GM12801 (cell line): Measurements from ENCODE around the gene PNPLA5.

Source experiments
- TF ChIP-seq, protein P1 (sequence below): IDR thresholded peaks from one replicate; pipeline ENCODE4 v1.5.1; 2011; ENCODE audit warnings: control low read depth; ENCODE audit not compliant: insufficient read length; ENCODE audit errors: extremely low read depth

PNPLA5 gene

DNA sequence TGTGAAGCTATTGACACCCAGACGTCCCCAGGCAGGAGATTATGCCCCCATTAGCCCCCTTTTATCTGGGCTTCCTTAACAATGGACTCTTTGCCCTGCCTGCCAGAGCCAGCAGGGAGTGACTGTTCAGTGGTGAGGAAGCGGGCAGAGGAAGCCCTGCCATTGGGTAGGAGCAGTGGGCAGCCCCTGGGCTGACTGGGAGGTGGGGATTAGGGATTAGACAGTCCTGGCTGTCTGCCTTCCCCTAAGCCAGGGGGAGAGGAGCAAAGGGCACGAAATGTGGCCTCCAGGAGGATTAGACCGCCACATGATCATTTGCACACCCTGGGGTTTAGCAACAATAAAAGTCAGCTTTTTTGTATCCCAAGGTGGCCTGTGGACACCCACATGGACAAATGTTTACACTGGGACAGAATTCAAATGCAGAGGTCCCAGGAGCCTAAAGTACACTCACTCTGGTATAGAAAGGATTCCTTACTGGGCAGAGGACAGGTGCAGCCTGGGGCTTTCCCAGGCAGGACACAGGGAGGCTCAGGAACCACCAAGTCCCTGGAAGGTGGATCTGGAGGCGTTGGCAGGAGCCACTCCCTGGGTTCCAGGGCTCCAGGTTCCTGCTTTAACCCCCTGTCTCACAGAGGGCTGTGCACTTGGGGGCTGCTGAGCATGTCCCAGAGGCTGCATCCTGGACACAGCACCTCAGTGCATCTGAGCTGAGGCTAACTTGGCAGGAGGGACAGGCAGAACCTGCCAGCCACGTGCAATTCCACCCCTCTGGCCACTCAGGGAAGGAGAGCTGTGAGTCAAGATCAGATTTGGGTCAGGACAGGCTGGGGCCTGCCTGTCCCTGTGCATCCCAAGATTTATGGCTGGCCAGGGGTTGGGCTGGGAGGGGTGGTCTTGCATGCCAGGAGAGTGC, 33.9 kb upstream of the PNPLA5 start:
- TF ChIP-seq, protein P1, sequence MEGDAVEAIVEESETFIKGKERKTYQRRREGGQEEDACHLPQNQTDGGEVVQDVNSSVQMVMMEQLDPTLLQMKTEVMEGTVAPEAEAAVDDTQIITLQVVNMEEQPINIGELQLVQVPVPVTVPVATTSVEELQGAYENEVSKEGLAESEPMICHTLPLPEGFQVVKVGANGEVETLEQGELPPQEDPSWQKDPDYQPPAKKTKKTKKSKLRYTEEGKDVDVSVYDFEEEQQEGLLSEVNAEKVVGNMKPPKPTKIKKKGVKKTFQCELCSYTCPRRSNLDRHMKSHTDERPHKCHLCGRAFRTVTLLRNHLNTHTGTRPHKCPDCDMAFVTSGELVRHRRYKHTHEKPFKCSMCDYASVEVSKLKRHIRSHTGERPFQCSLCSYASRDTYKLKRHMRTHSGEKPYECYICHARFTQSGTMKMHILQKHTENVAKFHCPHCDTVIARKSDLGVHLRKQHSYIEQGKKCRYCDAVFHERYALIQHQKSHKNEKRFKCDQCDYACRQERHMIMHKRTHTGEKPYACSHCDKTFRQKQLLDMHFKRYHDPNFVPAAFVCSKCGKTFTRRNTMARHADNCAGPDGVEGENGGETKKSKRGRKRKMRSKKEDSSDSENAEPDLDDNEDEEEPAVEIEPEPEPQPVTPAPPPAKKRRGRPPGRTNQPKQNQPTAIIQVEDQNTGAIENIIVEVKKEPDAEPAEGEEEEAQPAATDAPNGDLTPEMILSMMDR: no peak

DNA sequence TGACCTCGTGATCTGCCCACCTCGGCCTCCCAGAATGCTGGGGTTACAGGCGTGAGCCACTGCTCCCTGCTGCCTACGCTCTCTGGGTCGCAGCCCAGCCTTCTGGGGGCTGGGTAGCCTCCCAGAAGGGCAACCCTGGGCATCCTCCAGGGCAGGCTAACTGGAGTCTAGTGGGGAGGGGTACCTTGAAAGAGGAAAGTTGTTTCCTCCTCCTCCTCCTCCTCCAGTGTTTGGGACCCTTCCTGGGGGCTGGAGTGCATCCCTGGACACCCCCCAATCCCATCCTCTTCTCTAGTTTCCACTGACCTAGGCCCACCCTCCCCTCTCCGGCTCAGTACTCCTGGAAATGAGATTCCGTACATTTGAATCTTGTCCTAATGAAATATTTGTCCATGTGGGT, 33.1 kb upstream of the PNPLA5 start:
- TF ChIP-seq, protein P1: no peak

DNA sequence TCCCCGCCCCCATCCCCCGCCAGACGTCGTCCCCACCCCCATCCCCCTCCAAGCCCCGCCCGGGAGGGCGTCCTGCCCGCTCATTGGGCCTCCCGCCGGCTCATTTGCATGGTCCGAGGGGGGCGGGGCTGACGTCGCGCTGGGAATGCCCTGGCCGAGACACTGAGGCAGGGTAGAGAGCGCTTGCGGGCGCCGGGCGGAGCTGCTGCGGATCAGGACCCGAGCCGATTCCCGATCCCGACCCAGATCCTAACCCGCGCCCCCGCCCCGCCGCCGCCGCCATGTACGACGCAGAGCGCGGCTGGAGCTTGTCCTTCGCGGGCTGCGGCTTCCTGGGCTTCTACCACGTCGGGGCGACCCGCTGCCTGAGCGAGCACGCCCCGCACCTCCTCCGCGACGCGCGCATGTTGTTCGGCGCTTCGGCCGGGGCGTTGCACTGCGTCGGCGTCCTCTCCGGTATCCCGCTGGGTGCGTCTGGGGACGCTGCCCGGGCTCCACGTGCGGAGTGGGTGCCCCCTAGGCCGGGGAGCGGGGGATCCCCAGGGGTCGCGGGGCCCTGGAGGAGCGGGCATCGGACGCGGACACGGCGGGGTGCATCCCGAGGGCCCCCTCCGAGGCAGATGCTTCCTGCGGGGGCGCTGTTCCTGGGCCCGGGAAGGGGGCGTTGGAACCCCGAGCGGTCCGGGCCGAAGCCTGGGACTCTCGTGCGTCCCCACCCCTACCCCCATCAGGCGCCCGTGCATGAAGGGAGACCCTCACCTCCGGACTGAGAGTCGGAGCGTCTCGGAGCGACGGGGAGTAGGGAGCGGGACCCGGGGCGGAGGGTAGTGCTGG, 32.0 kb upstream of the PNPLA5 start, which contains the start of gene PNPLA3:
TSS of gene PNPLA3 (plus strand) at position 175 of the 834 bp plus-strand sequence. CDS start at position 282, 107 bp downstream.
- TF ChIP-seq, protein P1: no peak

DNA sequence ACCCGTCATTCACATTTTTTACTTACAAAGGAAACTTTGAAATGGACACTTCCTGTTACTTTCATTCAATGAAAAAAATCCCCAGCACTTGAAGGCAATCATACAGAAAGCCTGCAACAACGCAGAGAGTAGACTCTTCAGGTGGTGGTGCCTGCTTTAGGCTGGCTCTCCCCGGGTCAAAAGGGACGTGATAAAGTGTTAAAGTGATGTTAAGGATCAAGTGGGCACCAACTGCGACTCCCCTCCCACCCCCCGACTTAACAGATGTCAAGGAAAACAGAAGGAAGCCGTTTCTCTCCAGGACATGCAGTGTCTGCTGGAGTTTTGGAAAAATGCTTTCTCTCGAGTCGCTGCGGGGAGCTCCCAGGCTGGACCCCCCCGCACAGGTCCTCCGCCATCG, 31.4 kb upstream of the PNPLA5 start:
- TF ChIP-seq, protein P1: no peak

DNA sequence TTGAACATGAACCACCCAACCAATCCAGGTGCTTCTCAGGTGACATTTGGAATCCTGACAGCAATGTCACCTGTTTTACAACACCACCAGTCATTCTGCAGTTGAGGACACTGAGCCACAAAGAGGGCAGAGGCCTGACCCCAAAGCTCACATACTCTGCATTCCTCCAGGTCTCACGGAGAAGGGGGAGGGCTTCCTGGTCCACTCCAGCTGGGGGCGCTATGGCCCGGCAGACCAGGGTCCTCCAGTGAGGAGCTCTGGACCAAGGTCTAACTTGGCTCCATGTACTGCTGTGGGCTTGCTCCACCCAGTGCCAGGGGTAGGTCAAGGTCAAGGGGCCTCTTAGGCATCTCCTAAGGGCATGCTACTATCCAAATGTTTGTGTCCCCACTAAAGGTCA, 30.3 kb upstream of the PNPLA5 start:
- TF ChIP-seq, protein P1: no peak

DNA sequence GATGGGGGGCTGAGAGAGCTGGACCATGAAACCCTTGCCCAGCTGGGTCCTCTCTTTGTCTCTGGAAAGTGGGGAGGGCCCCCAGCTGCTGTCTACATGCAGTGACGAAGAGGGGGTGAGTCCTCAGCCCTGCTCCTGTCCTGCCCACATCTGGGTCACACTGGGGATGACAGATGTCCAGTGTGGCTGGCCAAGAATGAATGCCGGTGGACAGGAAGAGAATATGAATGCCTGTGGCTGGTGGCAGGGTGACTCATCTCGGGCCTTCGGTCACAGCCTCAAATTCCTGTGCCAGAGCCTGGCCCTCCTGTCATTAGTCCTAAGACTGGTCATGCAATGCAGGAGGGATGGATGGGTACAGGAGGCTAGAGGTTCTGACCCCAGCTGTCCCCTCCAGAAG, 29.6 kb upstream of the PNPLA5 start:
- TF ChIP-seq, protein P1: no peak
